T1000 (cell line): ENCODE measurements around the gene DSCAM.
"Not testable (repeated sequence)": the region's sequence is repeated elsewhere in the genome, so short reads cannot be mapped to it uniquely, and the experiment has no call there.

Source experiments
- DNase-seq: peaks from one replicate; lab custom pipeline; 2025; ENCODE audit warnings: mixed read lengths; lab: John Stamatoyannopoulos, UW

DSCAM gene

GRCh38 chr21:40452548-40452947 is 394.4 kb downstream of the DSCAM start:
- no peak for DNase-seq

DNA sequence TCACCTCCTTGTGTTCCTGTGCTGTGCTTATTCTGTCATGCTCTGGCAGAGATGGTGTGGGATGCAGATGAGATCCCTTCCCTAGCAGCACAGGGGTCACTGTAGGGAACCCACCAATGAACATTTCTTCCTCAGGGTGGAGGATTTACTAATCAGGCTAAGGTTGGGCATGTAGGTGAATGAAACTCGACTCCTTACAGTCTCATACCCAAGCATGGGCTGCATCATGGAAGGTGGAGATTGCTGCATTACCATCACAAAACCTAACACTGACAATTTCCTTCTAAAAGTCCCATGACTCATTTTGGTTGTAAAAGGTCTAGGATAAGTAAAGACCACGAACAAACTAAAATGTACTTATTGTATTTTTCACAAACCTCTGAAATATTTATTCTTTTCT is 399.9 kb downstream of the DSCAM start:
- no peak for DNase-seq

DNA sequence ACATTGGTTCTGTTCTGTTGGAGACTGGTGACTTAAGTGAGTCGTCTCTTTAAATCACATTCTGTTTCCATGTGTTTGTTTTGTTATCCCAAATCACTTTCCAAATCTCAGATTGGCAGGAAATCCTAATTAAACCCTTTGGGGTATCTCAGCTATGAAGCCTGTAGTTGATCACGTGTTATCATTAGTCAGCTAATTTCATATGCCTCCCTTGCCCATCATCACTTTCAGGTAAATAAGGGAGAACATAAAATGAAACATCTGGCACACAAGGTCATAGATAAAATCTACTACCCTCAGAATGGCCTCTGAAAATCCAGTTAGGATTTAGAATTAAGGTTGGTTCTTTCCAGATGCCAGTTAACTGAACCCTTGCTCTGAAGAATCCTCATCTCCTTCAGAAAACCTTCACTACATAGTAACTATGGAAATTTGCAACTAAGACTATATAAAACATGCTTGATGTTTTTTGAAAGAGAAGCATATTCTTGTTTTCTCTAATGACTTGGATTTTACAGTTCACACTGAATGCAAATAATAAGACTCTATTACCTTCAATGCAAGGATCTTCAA is 401.5 kb downstream of the DSCAM start:
- no peak for DNase-seq

DNA sequence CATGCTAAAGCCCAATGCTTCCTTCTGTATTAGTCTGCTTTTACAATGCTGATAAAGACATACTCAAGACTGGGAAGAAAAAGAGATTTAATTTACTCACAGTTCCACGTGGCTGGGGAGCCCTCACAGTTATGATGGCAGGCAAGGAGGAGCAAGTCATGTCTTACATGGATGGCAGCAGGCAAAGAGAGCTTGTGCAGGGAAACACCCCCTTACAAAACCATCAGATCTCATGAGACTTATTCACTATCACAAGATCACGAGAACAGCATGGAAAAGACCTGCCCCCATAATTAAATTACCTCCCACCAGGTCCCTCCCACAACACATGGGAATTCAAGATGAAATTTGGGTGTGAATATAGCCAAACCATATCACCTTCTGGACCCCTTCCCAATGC is 407.4 kb downstream of the DSCAM start:
- not testable (repeated sequence) for DNase-seq

DNA sequence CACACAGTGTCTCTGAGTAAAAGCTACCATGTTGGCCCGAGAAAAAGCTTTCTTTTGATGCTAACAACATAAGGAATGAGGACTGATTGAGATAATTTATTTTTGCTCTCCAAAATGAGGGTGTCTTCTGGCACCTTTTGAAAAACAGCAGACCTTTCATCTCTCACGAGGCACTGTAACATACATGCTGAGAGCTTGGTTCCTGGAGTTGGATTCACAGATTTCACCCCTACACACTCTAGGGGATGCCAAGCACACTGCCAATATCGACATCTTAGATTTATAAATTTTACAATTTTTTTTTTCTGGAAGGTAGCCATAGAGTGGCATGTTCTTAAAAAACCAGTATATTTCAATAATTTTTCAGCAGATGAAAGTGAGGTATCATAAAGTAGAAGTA is 408.3 kb downstream of the DSCAM start:
- DNase-seq: no peak

DNA sequence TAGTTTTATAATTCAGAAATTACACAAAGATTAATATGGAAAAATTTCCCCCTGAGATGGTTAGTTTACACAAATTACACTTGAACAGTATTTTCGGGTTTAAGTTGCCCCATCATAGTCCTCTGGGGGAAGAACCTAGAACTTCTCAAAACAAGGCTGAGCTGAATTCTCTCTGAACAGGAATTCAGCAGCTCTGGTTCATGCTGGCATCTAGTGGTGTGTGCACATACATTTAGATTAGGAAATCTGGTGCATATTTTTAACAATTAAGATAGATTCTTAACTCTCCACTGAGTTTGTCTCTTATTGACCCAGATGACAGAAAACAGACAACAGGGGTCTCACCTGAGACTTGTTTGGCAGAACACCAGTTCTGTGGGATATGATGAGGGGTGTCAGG is 410.7 kb downstream of the DSCAM start:
- DNase-seq: no peak

- DNase-seq: no peak
These were observed 413.4 kb downstream of the DSCAM start for GRCh38 chr21:40433538-40433937.

DNA sequence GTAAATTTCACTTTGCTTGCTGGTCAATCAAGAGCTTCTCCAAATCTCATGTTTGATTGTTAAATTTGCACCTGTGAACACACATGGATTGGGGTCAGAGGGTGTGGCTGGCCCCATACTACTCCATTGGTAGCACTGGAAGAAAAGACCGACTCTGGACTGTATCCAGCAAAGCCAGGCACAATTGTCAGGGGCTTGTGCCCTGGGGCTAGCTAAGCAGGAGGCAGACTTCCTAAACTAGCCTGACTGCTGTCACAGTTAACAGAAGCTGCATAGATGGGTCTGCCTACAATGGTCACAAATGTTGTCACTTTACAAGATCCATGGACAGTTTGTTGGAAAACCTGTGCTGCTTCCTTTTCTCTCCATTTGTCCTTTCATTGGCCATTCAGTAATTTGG is 421.0 kb downstream of the DSCAM start:
- no peak for DNase-seq

DNA sequence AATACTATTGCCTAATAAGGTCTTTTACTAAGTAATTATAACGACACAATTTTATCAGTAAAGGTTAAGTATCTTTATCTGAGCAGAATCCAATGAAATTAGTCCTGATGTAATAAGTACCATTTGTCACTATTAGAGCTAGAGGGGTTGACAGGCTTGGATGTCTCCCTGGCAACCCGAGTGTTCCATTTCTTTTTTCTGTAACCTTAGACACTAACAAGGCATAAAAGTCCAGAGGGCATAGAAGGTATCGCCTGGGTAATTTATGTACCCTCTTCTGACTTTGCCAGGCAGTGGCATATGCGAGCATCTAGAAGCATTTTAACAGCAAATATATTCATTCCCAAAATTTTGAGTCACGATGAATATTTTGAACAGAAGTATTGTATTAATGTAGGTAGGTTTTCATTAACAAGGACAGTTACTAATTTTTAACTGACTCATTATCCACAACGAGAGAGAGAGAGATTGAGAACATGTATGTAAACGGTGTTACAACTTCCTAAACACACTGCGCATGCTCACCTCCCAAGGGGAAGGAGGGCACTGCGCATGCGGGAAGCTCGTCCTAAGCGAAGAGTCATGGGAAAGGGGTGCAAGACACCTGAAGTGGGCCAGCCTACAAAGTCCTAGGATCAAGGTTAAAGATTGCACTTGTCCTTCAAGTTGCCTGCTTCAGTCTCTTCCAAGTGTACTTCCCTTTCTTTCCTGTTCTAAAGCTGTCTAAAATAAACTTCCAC is 423.9 kb downstream of the DSCAM start:
- no peak for DNase-seq

DNA sequence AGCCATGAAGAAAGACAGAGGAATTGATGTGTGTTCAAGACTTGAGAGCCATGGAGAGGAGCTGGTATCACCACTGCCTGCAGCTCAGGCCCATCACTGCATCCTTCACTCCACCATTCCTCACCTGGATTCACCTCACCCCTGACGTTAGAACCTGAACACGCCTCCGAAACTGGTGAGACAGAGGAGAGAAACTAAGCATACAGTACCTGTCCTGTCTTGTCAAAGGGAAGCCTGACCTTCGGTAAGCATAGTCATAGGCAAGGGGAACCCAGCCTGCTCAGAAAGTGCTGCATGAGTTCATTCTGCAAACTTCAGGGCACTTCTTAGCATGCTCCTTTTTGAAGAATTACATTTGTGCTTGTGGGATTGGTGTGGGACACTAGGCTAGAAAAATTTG is 425.8 kb downstream of the DSCAM start:
- DNase-seq: no peak

DNA sequence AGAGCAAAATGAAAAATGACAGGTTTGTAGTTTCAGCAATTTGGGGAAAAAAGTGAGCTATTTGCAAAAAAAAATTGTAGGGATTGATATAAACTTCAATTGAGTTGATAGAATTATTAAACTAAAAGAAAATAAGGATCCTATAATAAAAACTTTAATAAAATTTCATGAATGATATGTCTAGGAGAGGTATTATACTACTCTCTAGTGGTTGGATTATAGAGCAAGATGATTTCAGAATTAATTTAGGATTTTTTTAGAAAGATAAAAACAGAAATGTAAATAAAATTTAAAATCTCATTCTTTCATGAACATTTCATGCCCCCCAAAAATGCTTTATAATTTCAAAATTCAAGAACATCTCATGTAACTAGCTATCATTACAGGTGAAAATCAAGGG is 430.4 kb downstream of the DSCAM start:
- DNase-seq: no peak

DNA sequence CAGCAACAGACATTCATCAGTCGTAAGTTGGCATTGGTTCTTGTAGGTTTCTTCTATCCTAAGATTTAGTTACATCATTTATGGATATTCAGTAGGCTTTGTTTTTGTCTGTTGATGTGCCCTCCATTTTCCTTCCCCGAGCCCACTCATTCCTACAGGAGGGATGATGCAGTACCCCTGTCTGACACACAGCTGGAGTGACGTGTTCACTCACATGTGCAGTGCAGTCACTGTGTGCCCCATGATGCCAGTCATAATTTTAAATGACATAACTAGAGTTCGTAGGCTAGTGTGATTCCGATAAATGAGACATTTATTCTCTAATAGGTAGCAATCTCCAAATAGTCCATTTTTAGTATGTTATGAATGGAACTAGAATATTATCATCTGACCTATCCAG is 438.4 kb downstream of the DSCAM start:
- DNase-seq: no peak

DNA sequence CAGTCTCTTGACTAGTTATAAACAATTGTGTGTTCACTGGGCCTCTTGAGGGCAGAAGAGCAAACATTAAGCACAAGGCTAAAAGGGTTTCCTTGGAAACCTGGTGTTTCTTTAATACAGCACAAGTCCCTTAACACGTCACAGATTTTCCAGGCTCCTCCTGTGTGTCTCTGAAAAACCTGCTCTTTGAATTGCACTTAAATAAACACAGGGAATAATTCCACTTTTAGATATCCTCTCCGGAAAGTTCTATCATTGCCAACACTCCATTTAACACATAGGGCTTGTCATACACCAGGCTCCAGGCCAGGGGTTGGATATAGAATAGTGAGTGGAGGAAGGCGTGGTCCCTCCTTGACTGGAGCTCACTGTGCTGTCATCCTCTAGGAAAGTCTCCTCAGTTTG is 442.6 kb downstream of the DSCAM start:
- no peak for DNase-seq

- DNase-seq: no peak
These were observed 443.9 kb downstream of the DSCAM start for GRCh38 chr21:40402884-40403582.

DNA sequence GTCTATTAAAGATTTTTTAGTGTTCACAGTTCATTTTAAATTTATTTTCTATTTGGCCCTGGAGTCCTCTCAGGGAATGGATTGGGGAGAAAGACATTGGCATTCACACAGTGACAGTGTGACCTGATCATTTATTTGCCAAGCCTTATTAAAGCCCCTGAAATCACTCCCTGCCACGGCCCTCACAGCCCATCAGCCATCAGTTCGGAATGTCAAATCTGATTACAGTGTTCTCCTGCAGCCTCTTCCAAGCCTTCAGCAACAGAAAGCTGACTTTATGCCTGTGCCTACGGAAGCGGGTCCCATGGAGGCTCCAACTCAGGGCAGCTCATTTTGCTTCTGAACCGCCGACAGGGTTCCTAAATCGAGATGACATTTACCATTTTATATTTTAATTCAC is 451.2 kb downstream of the DSCAM start:
- no peak for DNase-seq

DNA sequence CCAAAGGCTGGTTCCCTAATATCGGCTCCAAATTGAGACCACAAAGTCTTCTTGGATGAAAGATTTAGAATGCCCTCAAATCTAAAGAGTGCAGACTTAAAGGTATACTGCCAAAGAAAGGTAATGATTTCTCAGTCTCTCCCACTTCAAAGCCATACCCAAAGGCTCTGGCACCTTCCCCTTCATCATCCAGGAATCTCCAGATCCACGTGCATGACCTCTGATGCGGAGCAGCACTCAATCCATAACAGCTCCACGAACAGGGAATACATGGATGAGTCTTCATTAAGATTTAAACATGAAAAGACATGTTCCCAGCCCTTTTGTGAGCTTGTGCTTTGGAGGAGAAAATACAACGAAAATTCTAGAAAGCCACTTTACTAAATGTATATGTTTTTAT is 453.9 kb downstream of the DSCAM start:
- DNase-seq: no peak

- DNase-seq: no peak
These were observed 458.9 kb downstream of the DSCAM start for GRCh38 chr21:40388046-40388445.

- no peak for DNase-seq
These were observed 459.8 kb downstream of the DSCAM start for GRCh38 chr21:40386981-40387747.

DNA sequence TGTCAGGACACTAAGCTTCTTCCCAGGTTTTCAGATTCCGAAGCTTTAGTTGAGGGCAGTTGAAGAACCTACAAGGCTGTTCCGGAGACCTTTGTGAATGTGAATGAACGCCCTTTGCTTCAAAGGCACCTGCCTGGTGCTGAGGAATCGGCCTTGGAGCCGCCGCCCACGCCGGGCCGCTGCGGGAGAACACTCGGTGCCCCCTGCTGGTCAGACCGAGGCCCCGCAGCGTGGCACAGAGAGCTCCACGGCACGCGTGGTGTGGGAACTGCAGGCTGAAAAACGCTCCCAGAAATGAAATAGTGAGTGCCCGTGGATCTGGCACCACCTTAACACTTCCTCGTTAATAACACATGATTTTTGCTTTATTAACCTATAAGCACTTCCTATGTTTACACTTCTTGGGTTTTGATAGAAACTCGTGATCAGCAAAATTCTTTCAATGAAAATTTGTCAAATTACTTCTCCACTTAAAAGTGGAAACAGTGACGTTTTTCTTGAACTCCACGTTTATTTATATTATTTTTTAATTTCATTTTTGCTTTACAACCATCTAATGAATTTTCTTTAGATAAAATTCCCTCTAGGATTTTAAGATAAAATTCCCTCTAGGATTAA is 460.6 kb downstream of the DSCAM start:
- DNase-seq: no peak

DNA sequence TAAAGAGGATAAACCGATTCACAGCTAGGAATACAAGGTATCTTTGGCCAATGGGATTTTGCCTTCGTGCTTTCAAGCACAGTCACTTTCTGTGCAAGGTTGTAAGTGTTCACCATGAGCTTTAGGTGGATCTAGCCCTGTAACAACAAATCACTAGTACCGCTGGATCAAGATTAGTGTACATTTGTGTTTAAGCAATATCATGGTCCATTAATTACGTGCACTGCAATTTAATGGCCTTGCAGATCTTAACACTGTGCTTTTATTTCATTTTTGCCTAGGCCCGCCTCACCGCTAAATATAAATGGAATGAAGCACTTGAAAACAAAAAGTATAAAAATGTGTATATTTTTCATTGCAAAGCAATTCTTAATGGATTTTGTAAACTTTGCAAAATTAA is 461.1 kb downstream of the DSCAM start:
- DNase-seq: no peak

GRCh38 chr21:40383951-40384350 is 463.0 kb downstream of the DSCAM start:
- no peak for DNase-seq

DNA sequence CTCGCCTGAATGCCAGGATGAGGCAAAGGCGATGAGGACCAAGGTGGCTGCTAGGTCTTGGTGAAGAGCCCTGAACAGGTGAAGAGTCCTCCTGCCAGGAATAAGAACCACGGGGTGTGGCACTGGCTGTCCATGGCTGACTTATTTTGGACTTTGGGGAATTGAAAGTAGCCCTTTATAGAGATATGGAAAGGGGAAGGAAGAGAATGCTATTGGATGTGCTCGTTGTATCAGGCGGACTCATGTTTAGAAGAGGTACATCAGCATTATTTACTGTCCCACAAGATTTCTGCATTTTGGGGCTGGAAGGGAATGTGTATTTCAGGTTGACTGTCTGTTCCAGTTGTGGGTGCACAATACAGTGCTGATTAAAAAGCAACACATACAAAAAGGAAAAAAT is 465.8 kb downstream of the DSCAM start:
- no peak for DNase-seq
